K562 (cell line): ENCODE data around the gene CTSD. TPM values are rescaled to one million over a fixed set of nuclear protein-coding genes. Genes with fewer than 3 reads are reported as not detected.

ENCODE experiments used
- ATAC-seq: fragments of 200-7000 bp; cut with Tn5 transposase; 3 replicates; pipeline ENCODE4 v1.9.1; 2020; ENCODE audit warnings: moderate library complexity
- BruUV-seq: library from RNA; stranded (reverse); fragments of 400-500 nt; replicated peaks from 2 replicates; lab custom pipeline; 2021; lab: Mats Ljungman, UMichigan
- CTCF ChIA-PET: fragments of 300-600 bp; formaldehyde crosslinking; extraction: SDS; loops from one replicate; lab custom pipeline; 2021; ENCODE audit warnings: low intra/inter-chr PET ratio; lab: Yijun Ruan, JAX
- POLR2A ChIA-PET: fragments of 300-600, 350-650 bp; sonication (Branson Sonifier 250); formaldehyde crosslinking; extraction: SDS; loops from one replicate; lab custom pipeline; 2021; ENCODE audit warnings: antibody characterized with exemption, inconsistent platforms; lab: Yijun Ruan, JAX
- DNase-seq, 4 experiments: peaks; one replicate each; pipeline versions ENCODE4 v3.0.0 to v3.0.0-alpha.2; 2011 to 2018; ENCODE audit warnings: low spot score in 3 of 4, mixed read lengths in 3 of 4; ENCODE audit errors: extremely low read depth in 1 of 4
- FAIRE-seq: peaks from 2 replicates; lab custom pipeline; 2011; peaks lifted over from hg19 to GRCh38; lab: Jason Lieb, UNC
- H2AFZ ChIP-seq: 2 replicates; pipeline ENCODE4 v1.6.0; 2011; ENCODE audit warnings: low read depth, low read length, control low read depth, inconsistent platforms
- H3K27ac ChIP-seq: fragments of 200-600 bp; 3 replicates; pipeline ENCODE4 v1.8.0; 2011; ENCODE audit warnings: low read depth, mild to moderate bottlenecking, control low read depth, inconsistent platforms, low read length, moderate library complexity, mixed read lengths; ENCODE audit errors: extremely low read depth
- H3K27me3 ChIP-seq, 2 experiments: fragments of 300-600 bp in 1 of 2; 2 replicates in 1 of 2; 3 replicates in 1 of 2; pipeline versions ENCODE4 v1.6.0 to v1.8.0; 2011; ENCODE audit warnings: inconsistent platforms in 2 of 2, low read length in 2 of 2, mild to moderate bottlenecking in 1 of 2, mixed read lengths in 1 of 2, moderate library complexity in 1 of 2; ENCODE audit not compliant: control insufficient read depth in 2 of 2, insufficient read depth in 2 of 2
- H3K36me3 ChIP-seq: fragments of 300-600 bp; 3 replicates; pipeline ENCODE4 v1.8.0; 2011; ENCODE audit warnings: mild to moderate bottlenecking, low read length, inconsistent platforms; ENCODE audit not compliant: control insufficient read depth, insufficient read depth
- H3K4me1 ChIP-seq, 2 experiments: fragments of 200-600 bp in 1 of 2; replicated peaks in 1 of 2; 2 replicates in 1 of 2; 3 replicates in 1 of 2; pipeline versions ENCODE4 v1.5.1 to v1.8.0; 2011; ENCODE audit warnings: inconsistent platforms in 2 of 2, low read length in 2 of 2, mild to moderate bottlenecking in 1 of 2, mixed read lengths in 1 of 2, moderate library complexity in 1 of 2; ENCODE audit not compliant: control insufficient read depth in 2 of 2, insufficient read depth in 2 of 2
- H3K4me2 ChIP-seq: 2 replicates; pipeline ENCODE4 v1.6.1; 2011; ENCODE audit warnings: low read length, control low read depth, inconsistent platforms, mixed read lengths; ENCODE audit not compliant: insufficient read depth
- H3K4me3 ChIP-seq: fragments of 200-600 bp; sonication (generic), shearing (Covaris generic); 2 replicates; pipeline ENCODE4 v1.5.1; 2016; ENCODE audit warnings: control low read depth, inconsistent platforms
- H3K79me2 ChIP-seq: fragments of 200-600 bp; 3 replicates; pipeline ENCODE4 v1.8.0; 2011; ENCODE audit warnings: low read length, inconsistent platforms; ENCODE audit not compliant: control insufficient read depth, insufficient read depth
- H3K9ac ChIP-seq, 2 experiments: 2 replicates each; pipeline versions ENCODE4 v1.6.0 to v1.6.1; 2011; ENCODE audit warnings: low read depth in 2 of 2, low read length in 2 of 2, control low read depth in 1 of 2, inconsistent platforms in 1 of 2, mild to moderate bottlenecking in 1 of 2, mixed read lengths in 1 of 2; ENCODE audit not compliant: insufficient read depth in 1 of 2
- H3K9me1 ChIP-seq: one replicate; pipeline ENCODE4 v1.6.0; 2011; ENCODE audit warnings: inconsistent platforms, mild to moderate bottlenecking, low read length, moderate library complexity; ENCODE audit not compliant: control insufficient read depth, insufficient read depth
- H3K9me3 ChIP-seq: replicated peaks from 2 replicates; pipeline ENCODE4 v1.5.1; 2011; ENCODE audit warnings: low read depth, low read length, inconsistent platforms; ENCODE audit not compliant: control insufficient read depth, insufficient read depth
- H4K20me1 ChIP-seq: replicated peaks from 2 replicates; pipeline ENCODE4 v1.6.1; 2011; ENCODE audit warnings: low read length, inconsistent platforms, mixed read lengths; ENCODE audit not compliant: control insufficient read depth, insufficient read depth
- ARID4B ChIP-seq: sonication (generic); formaldehyde crosslinking; IDR thresholded peaks from 2 replicates; pipeline ENCODE4 v1.8.0; 2022; ENCODE audit warnings: mild to moderate bottlenecking, missing genetic modification reagents
- BCL6 ChIP-seq: fragments of 250-450 bp; sonication (Bioruptor Pico); IDR thresholded peaks from 2 replicates; pipeline ENCODE4 v1.4.0; 2020
- E2F8 ChIP-seq: fragments of 450-650 bp; IDR thresholded peaks from 2 replicates; pipeline ENCODE4 v1.7.1; 2018; ENCODE audit warnings: mild to moderate bottlenecking, low read depth; ENCODE audit not compliant: partially characterized antibody
- ELF2 ChIP-seq: fragments of 250-450 bp; sonication (Bioruptor Pico); IDR thresholded peaks from 2 replicates; pipeline ENCODE4 v1.5.0; 2021; ENCODE audit warnings: mild to moderate bottlenecking
- HNRNPUL1 ChIP-seq: fragments of 200-400 bp; formaldehyde crosslinking; IDR thresholded peaks from 2 replicates; pipeline ENCODE4 v1.6.1; 2017; ENCODE audit warnings: low read length
- MNT ChIP-seq, 2 experiments: fragments of 450-650 bp; conservative IDR thresholded peaks; 2 replicates each; pipeline ENCODE4 v1.6.1; 2017; ENCODE audit warnings: mild to moderate bottlenecking in 2 of 2, moderate library complexity in 2 of 2
- NFXL1 ChIP-seq: fragments of 450-650 bp; formaldehyde crosslinking; IDR thresholded peaks from 2 replicates; pipeline ENCODE4 v1.4.0; 2021; ENCODE audit warnings: mild to moderate bottlenecking
- RBM14 ChIP-seq: fragments of 200-400 bp; formaldehyde crosslinking; IDR thresholded peaks from 2 replicates; pipeline ENCODE4 v1.6.1; 2018; ENCODE audit warnings: low read depth, mild to moderate bottlenecking, low read length, moderate library complexity, borderline replicate concordance; ENCODE audit not compliant: insufficient read depth
- ZKSCAN8 ChIP-seq: fragments of 200-800 bp; sonication (Bioruptor generic); IDR thresholded peaks from 2 replicates; pipeline ENCODE4 v1.6.1; 2016; ENCODE audit warnings: missing genetic modification characterization, missing compliant biosample characterization
- WGBS: fragments of 100-300 bp; shearing (Covaris generic); methylation state at CpG from one replicate; pipeline ENCODE4 v1.1.6; 2016; ENCODE audit warnings: low coverage, mixed read lengths; ENCODE audit not compliant: insufficient coverage; ENCODE audit errors: missing lambda C conversion rate; 5-methylcytosine and 5-hydroxymethylcytosine counted together
- in situ Hi-C: fragments of 300-500 bp; cut with MboI; formaldehyde crosslinking; loops from 4 replicates; pipeline ENCODE4 v1.15.0; 2018; ENCODE audit warnings: inconsistent platforms, mixed read lengths
- intact Hi-C: fragments of 100-400 bp; cut with micrococcal nuclease; formaldehyde crosslinking; loops from 2 replicates; pipeline ENCODE4 v1.14.2; 2022
- polyA plus RNA-seq, 8 experiments: library from polyadenylated mRNA; depleted of rRNA in 4 of 8; stranded (reverse) in 5 of 8; unstranded in 3 of 8; fragments of >200 nt; fragmentation: Nextera tagmentation in 2 of 8; fragmentation: Illumina TruSeq in 1 of 8; extraction: Ambion mirVana in 2 of 8; extraction: Trizol in 1 of 8; gene quantifications; 2 replicates each; pipeline versions ENCODE4 v1.2.1 to v1.2.3, GENCODE V29; 2011 to 2014; ENCODE audit warnings: inconsistent platforms in 1 of 8, missing spikeins in 1 of 8
- total RNA-seq, 7 experiments: library from RNA; depleted of rRNA in 6 of 7; stranded (reverse); fragments of >200 nt in 6 of 7; fragmentation: Illumina TruSeq in 2 of 7; extraction: Trizol in 2 of 7; gene quantifications; 2 replicates each; pipeline versions ENCODE4 v1.2.1 to v1.2.3, GENCODE V29; 2011 to 2021; ENCODE audit warnings: low replicate concordance in 1 of 7

The CTSD gene
- total and polyA plus RNA-seq, 9 of the 15 experiments (the other 6 are each of a cell fraction or from before 2014, with no cell fraction given) = 1.0 to 112 (median 40.9) TPM

- TF ChIP-seq ARID4B (peak; percentile 36; the same call in 1 of the 2 replicates), BCL6 (CRISPR knock-in tag) (no peak)
These were observed 361 bp downstream of the CTSD start (continued) for GRCh38 chr11:1763336-1763795.

GRCh38 chr11:1762537-1763302, 1.0 kb downstream of the CTSD start:
- peak; percentile 90 for FAIRE-seq
- 8% methylated on average over 10 of the region's 16 CpGs for WGBS
- no TSS peak for BruUV-seq
- TF ChIP-seq RBM14 = no peak
- TF ChIP-seq ZKSCAN8 = no peak
- TF ChIP-seq MNT (conservative IDR thresholded peaks at IDR 0.05) = 0 out of 4 replicates have a peak, but pooled peaks of 1 of the 2 experiments have one; percentile 24
- no peak for TF ChIP-seq E2F8
- no peak for TF ChIP-seq ELF2
- TF ChIP-seq HNRNPUL1 = no peak
- no peak for TF ChIP-seq NFXL1 (CRISPR knock-in tag)

More at GRCh38 chr11:1762537-1763302, 1.0 kb downstream of the CTSD start:
- peak overlapping the region; percentile 78 to 92 for H3K9ac ChIP-seq
- peaks cover 17% of the 10 kb centered on the region for H3K79me2 ChIP-seq
- peaks cover 13% of the 10 kb centered on the region; the same call in 1 of the 3 replicates for H3K36me3 ChIP-seq
- ChIA-PET POLR2A (interaction anchor here (0.6 to 1.1 kb wide), 4 partner anchors 11 to 1205 kb away, joined by 3 to 6 read pairs (median 3); no protein-coding TSS in a partner anchor), CTCF (no interaction called here)
- 0 out of 2 replicates have a peak, but pooled peaks cover 4% of the 10 kb centered on the region for H4K20me1 ChIP-seq
- peaks cover 7% of the 10 kb centered on the region for H3K9me1 ChIP-seq
- H2AFZ ChIP-seq = no peak overlapping the region
- peak overlapping the region; percentile 83; the same call in 2 of the 3 replicates for H3K27ac ChIP-seq
- no peaks in the 10 kb centered on the region for H3K9me3 ChIP-seq
- intact Hi-C loops = no loop called here
- peaks cover 31 to 88% of the 10 kb centered on the region in 2 experiments for H3K4me1 ChIP-seq
- DNase-seq (peak; percentile 65 to 83 (median 72)), ATAC-seq (peak; percentile 23)
- peak overlapping the region; percentile 81 for H3K4me3 ChIP-seq
- peak overlapping the region; percentile 72 for H3K4me2 ChIP-seq
- in situ Hi-C loops = loop anchor here (5.0 kb wide), 1 partner anchor 35 kb away; no protein-coding TSS in a partner anchor
- no peaks in the 10 kb centered on the region for H3K27me3 ChIP-seq
